ENCODE results near the gene ADAM10.

The ADAM10 gene

GRCh38 chr15:58576657-58577056, 172.8 kb downstream of the ADAM10 start:
- TF ChIP-seq, protein P1, sequence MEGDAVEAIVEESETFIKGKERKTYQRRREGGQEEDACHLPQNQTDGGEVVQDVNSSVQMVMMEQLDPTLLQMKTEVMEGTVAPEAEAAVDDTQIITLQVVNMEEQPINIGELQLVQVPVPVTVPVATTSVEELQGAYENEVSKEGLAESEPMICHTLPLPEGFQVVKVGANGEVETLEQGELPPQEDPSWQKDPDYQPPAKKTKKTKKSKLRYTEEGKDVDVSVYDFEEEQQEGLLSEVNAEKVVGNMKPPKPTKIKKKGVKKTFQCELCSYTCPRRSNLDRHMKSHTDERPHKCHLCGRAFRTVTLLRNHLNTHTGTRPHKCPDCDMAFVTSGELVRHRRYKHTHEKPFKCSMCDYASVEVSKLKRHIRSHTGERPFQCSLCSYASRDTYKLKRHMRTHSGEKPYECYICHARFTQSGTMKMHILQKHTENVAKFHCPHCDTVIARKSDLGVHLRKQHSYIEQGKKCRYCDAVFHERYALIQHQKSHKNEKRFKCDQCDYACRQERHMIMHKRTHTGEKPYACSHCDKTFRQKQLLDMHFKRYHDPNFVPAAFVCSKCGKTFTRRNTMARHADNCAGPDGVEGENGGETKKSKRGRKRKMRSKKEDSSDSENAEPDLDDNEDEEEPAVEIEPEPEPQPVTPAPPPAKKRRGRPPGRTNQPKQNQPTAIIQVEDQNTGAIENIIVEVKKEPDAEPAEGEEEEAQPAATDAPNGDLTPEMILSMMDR (IDR thresholded peaks at IDR 0.05): no peak

GRCh38 chr15:58575045-58575786, 174.3 kb downstream of the ADAM10 start:
- TF ChIP-seq, protein P1 (IDR thresholded peaks at IDR 0.05): no peak

GRCh38 chr15:58574631-58575030, 174.9 kb downstream of the ADAM10 start:
- TF ChIP-seq, protein P1 (IDR thresholded peaks at IDR 0.05): no peak

- TF ChIP-seq, protein P1 (IDR thresholded peaks at IDR 0.05): no peak
Observed at GRCh38 chr15:58573270-58573669, 176.2 kb downstream of the ADAM10 start.

DNA sequence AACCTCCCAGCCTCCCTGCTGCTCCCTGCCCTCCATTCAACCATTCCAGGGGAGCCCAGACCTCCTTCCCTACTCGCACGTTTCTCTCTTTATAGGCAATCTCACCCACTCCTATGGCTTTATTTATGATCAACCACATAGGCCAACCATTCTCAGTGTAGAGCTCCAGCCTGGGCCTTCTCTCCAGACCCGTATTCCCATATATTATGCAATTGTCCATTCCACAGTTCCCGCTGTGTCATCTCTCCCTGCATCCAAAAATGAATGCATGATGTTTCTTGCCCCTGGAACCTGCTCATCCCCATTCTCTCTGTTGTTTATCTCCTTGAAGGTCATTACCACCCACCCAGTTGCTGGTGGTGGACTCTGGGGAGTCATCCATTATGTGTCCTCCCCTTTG, 177.0 kb downstream of the ADAM10 start:
- TF ChIP-seq, protein P1 (IDR thresholded peaks at IDR 0.05): no peak

- TF ChIP-seq, protein P1 (IDR thresholded peaks at IDR 0.05): no peak
Observed at GRCh38 chr15:58571491-58571890, 178.0 kb downstream of the ADAM10 start.

GRCh38 chr15:58569455-58569854, 180.1 kb downstream of the ADAM10 start:
- TF ChIP-seq, protein P1 (IDR thresholded peaks at IDR 0.05): no peak
